AG09309 (cell line): ENCODE results near the gene TP53BP2.
"Not testable (repeated sequence)": the region's sequence is repeated elsewhere in the genome, so short reads cannot be mapped to it uniquely, and the experiment has no call there.

Experiments used
- DNase-seq: peaks from one replicate; pipeline ENCODE4 v3.0.0-alpha.2; 2010; ENCODE audit warnings: low read depth
- H3K4me3 ChIP-seq: 2 replicates; pipeline ENCODE4 v1.5.1; 2011; ENCODE audit warnings: mild to moderate bottlenecking, low read depth, low read length, moderate library complexity; ENCODE audit not compliant: control insufficient read depth
- CTCF ChIP-seq: IDR thresholded peaks from 2 replicates; pipeline ENCODE4 v1.5.1; 2011; ENCODE audit warnings: mild to moderate bottlenecking, low read depth, low read length, inconsistent platforms; ENCODE audit not compliant: insufficient read depth, control insufficient read depth; ENCODE audit errors: missing control alignments

TP53BP2 gene

GRCh38 chr1:223877804-223878203 lies 32.1 kb upstream of the TP53BP2 start:
- no peak for DNase-seq
- H3K4me3 ChIP-seq, result no peak overlapping the region

GRCh38 chr1:223876590-223876989 lies 30.8 kb upstream of the TP53BP2 start:
- no peak for DNase-seq
- no peak overlapping the region for H3K4me3 ChIP-seq
- TF ChIP-seq CTCF, result no peak

More at GRCh38 chr1:223877804-223878203, 32.1 kb upstream of the TP53BP2 start:
- no peak for TF ChIP-seq CTCF

- TF ChIP-seq CTCF, result no peak
- H3K4me3 ChIP-seq, result no peak overlapping the region
- no peak for DNase-seq
These were observed 27.3 kb upstream of the TP53BP2 start for GRCh38 chr1:223873044-223873443.

- no peak for TF ChIP-seq CTCF
- peak; percentile 17 for DNase-seq
- H3K4me3 ChIP-seq, result no peak overlapping the region
These were observed 26.7 kb upstream of the TP53BP2 start for GRCh38 chr1:223872308-223872901.

- H3K4me3 ChIP-seq, result no peak overlapping the region
- no peak for DNase-seq
- no peak for TF ChIP-seq CTCF
These were observed 25.1 kb upstream of the TP53BP2 start for GRCh38 chr1:223870617-223871574.

GRCh38 chr1:223864599-223865368 lies 19.0 kb upstream of the TP53BP2 start:
- not testable (repeated sequence) for DNase-seq, H3K4me3 ChIP-seq

GRCh38 chr1:223864084-223864483 lies 18.3 kb upstream of the TP53BP2 start:
- no peak for DNase-seq

More at GRCh38 chr1:223864084-223864483, 18.3 kb upstream of the TP53BP2 start:
- TF ChIP-seq CTCF, result no peak
- no peak overlapping the region for H3K4me3 ChIP-seq
